KBM-7 (cell line): Measurements from ENCODE around the gene BIRC5.

Experiments used
- DNase-seq: peaks from one replicate; pipeline ENCODE4 v3.0.0-alpha.2; 2015
- in situ Hi-C: fragments of 300-500 bp; cut with MboI; formaldehyde crosslinking; loops from 2 replicates; pipeline ENCODE4 v1.14.3; 2020; ENCODE audit warnings: low sequenced_read_pairs, low pct_unique_long_range_greater_than_20kb, mixed read lengths

Gene BIRC5

GRCh38 chr17:78267253-78268073 lies 53.4 kb downstream of the BIRC5 start:
- in situ Hi-C loops: no loop called here
- DNase-seq: no peak

DNA sequence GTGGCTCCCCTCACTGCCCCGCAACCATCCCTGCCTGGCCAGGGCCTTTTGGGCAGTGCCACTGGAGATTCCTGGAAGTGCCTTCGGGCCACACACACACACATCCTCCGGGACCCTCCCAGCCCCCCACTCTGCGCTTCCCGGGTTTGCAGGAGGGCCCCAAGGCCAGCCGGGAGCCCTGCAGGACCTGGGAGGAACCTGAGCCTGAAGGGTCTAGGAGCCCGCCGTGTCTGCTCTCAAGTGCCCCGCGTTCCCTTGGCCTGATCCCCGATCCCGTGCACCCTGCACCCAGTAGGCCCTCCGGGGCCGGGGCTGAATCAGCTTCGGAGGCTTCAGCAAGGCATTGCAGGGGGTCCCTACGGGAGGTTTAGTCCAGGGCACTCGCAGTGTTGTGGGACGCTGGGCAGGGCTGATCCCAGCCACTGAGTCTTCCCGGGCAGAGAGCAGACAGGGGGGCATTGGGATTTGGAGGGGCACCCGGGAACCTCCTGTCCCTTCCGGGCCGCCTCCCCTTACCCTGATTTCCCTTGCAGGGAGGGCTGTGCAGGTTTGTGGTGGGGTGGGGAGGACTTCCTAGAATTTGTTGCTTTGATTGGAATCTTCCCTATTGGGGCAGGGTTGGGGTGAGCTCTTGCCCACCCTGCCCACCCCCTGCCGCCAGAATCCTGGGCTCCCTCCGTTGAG lies 54.3 kb downstream of the BIRC5 start:
- DNase-seq: no peak
- in situ Hi-C loops: no loop called here

DNA sequence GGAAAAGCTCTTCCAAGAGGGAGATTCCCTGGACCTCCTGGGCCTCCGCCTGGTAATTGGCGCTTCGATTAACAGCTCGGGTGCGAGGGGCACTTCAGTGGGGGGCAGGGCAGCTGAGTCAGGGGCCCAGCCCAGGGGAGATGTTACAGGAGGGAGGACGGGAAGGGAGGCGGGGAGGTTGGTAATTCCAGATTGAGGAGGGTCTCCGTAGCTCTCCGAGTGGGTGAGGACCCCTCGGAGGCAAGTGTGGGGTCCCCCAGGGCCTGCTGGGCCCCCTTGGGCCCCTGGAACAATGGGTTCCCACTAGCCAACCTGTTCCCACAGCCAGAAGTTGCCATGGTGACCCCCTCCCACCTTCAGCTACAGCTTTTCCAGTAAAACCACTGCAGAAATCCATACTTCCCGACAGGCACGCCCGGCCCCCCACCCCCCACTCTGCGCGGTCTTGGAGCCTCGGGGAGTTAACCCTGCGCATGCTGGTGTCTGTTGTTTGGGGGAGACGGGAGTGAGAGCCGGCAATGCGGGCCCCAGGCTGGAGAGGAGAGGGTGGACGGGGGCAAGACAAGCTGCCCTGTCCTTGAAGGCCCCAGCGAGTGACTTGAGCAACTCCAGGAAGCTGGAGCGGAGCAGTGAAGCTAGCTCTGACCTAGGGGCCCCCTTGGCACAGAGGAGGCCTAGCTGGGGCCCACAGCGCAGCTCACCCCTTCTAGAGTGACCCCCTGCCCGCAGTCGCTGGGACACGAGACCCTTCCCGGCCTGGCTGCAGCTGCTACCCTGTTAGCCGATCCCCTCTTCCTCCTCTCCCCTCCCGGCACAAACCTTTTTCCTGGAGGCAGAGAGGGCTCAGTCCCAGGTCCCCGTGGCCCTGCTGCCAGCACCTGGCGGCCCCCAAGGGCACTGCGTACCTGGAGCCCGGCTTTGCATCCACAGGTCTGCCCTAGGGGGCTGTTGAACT lies 55.2 kb downstream of the BIRC5 start:
- no peak for DNase-seq
- in situ Hi-C loops: no loop called here

DNA sequence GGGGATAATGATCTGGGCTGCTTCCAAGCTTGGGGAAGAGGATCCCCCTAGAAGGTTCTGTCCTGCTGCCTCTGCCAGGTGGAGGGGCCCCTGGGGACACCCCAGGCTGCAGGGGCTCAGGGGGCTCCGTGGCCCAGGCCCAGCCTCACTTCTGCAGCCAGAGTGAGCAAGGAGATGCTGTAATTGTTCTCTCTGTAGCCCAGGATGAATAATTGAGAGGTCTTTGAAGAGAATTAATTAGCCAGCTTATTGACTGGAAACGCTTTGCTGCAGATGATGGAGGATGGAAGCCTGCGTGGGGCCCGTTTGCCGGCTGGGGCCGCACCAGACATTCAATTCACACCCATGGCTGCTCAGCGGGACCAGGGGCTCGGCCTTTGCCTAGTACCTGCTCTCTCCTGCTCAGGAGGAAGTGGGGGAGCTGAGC lies 55.9 kb downstream of the BIRC5 start:
- in situ Hi-C loops: no loop called here
- no peak for DNase-seq

DNA sequence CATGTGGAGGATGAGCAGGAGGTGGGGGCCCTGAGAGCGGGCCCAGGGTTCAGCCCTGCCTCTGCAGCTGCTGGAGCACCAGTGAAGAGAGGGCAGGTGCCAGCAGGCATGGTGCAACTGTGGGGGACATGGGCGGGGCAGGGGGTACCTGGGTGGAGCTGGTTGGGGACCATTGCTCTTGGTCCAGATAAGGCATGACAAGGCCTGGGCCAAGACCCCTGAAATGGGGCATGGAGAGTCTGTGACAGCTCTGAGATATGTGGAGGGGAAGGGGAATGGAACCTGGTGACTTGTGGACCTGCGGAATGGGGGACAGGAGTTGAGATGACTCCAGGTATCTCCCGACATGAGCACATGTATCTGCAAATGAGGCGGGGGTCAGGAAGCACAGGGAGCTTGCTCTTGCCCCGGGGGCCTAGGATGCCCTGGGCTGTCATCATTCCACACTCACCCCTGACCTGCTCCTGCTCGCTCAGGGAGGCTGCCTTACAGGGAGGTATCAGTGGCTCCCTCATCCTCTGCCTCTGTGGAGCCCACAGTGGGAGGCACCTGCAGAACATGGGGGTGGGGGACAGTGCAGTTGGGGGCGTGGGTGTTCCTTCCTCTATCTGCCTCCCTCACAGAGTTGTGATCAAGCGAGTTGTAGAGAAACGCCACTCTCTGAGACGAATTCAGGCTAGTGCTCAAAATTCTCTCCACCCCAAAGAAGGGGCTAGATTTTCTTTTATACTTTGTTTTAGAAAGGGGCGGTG lies 57.5 kb downstream of the BIRC5 start:
- in situ Hi-C loops: no loop called here
- DNase-seq: no peak

GRCh38 chr17:78272181-78272913 lies 58.3 kb downstream of the BIRC5 start:
- peak; percentile 65 for DNase-seq

DNA sequence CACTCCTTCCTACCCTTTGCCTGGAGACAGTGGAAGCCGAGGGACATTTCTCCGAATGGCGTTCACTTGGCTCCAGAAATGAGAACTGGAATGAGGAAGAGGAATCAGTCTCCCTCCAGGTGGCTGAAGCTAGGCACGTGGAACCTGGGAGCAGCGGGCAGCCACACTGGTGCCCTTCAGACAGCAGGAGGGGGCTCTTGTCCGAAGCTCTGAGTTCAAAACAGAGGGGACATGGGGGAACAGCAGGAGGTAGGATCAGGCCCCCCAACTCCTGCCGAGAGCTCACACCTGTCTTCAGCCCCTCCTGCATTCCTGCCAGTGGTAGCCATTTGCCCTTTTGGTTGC lies 58.8 kb downstream of the BIRC5 start:
- DNase-seq: no peak
- in situ Hi-C loops: no loop called here

More at GRCh38 chr17:78272181-78272913, 58.3 kb downstream of the BIRC5 start:
- in situ Hi-C loops: no loop called here

DNA sequence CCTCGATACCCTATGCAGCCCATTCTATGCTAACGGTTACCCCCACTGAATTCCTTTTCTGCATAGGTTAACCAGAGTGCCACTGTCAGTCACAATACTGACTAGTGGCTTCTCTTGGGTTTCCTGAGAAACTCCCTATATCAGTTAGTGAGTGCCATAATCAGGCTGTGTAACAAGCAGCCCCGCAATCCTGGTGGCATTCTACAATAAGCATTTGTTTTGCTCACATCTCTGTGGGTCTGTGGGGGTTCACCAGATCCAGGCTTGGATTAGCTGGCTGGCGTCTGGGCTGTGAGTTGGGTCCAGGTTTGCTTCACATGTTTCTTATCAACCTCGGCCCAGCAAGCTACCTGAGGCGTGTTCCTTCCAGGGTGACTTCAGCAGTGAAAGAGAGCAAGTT lies 59.8 kb downstream of the BIRC5 start:
- in situ Hi-C loops: no loop called here
- no peak for DNase-seq
